Effector memory CD4-positive, alpha-beta T cell (primary cell): Measurements from ENCODE around the gene BTBD9.

Experiments used
- DNase-seq, 3 donors: peaks; one replicate each; pipeline ENCODE4 v3.0.0-alpha.2; 2020
- H3K27ac ChIP-seq: 2 replicates; pipeline ENCODE4 v1.7.0; 2013; ENCODE audit warnings: mild to moderate bottlenecking, low read length, moderate library complexity; ENCODE audit not compliant: insufficient read depth, poor library complexity, severe bottlenecking
- H3K27me3 ChIP-seq: replicated peaks from 2 replicates; pipeline ENCODE4 v1.7.0; 2013; ENCODE audit warnings: mild to moderate bottlenecking, low read length; ENCODE audit not compliant: insufficient read depth, control insufficient read depth, poor library complexity, severe bottlenecking
- H3K36me3 ChIP-seq: 2 replicates; pipeline ENCODE4 v1.7.0; 2013; ENCODE audit warnings: mild to moderate bottlenecking, low read length, moderate library complexity; ENCODE audit not compliant: control insufficient read depth, insufficient read depth
- H3K4me1 ChIP-seq: 2 replicates; pipeline ENCODE4 v1.7.0; 2013; ENCODE audit warnings: low read length, mild to moderate bottlenecking; ENCODE audit not compliant: control insufficient read depth, insufficient read depth, poor library complexity, severe bottlenecking
- H3K4me3 ChIP-seq: 2 replicates; pipeline ENCODE4 v1.7.0; 2013; ENCODE audit warnings: low read length, low read depth, mild to moderate bottlenecking; ENCODE audit not compliant: insufficient read depth, poor library complexity, severe bottlenecking
- H3K9me3 ChIP-seq: 2 replicates; pipeline ENCODE4 v1.7.0; 2013; ENCODE audit warnings: mild to moderate bottlenecking, low read length, moderate library complexity; ENCODE audit not compliant: control insufficient read depth

The BTBD9 gene

GRCh38 chr6:38322138-38322537, 317.6 kb downstream of the BTBD9 start:
- Histone ChIP-seq H3K4me3 (no peak overlapping the region), H3K27me3 (no peaks in the 10 kb centered on the region), H3K36me3 (no peaks in the 10 kb centered on the region), H3K27ac (no peak overlapping the region), H3K9me3 (no peaks in the 10 kb centered on the region), H3K4me1 (no peaks in the 10 kb centered on the region)
- no peak for DNase-seq

- Histone ChIP-seq H3K9me3 (no peaks in the 10 kb centered on the region), H3K36me3 (no peaks in the 10 kb centered on the region), H3K4me1 (no peaks in the 10 kb centered on the region), H3K27ac (no peak overlapping the region), H3K4me3 (no peak overlapping the region), H3K27me3 (no peaks in the 10 kb centered on the region)
- DNase-seq = no peak
Observed at GRCh38 chr6:38320843-38321242, 318.9 kb downstream of the BTBD9 start.

GRCh38 chr6:38320358-38320757, 319.4 kb downstream of the BTBD9 start:
- Histone ChIP-seq H3K9me3 (no peaks in the 10 kb centered on the region), H3K27ac (no peak overlapping the region), H3K27me3 (no peaks in the 10 kb centered on the region), H3K36me3 (no peaks in the 10 kb centered on the region), H3K4me3 (no peak overlapping the region), H3K4me1 (no peaks in the 10 kb centered on the region)
- DNase-seq = no peak

- H3K4me3 ChIP-seq = no peak overlapping the region
- DNase-seq = no peak
- H3K9me3 ChIP-seq = no peaks in the 10 kb centered on the region
- no peak overlapping the region for H3K27ac ChIP-seq
- H3K27me3 ChIP-seq = no peaks in the 10 kb centered on the region
- no peaks in the 10 kb centered on the region for H3K36me3 ChIP-seq
- no peaks in the 10 kb centered on the region for H3K4me1 ChIP-seq
Observed at GRCh38 chr6:38319256-38320212, 320.2 kb downstream of the BTBD9 start.

- no peaks in the 10 kb centered on the region for H3K36me3 ChIP-seq
- no peaks in the 10 kb centered on the region for H3K4me1 ChIP-seq
- H3K27ac ChIP-seq = no peak overlapping the region
- no peak overlapping the region for H3K4me3 ChIP-seq
- no peak for DNase-seq
- no peaks in the 10 kb centered on the region for H3K9me3 ChIP-seq
- H3K27me3 ChIP-seq = no peaks in the 10 kb centered on the region
Observed at GRCh38 chr6:38316099-38316868, 323.4 kb downstream of the BTBD9 start.

- H3K4me1 ChIP-seq = no peaks in the 10 kb centered on the region
- no peaks in the 10 kb centered on the region for H3K27me3 ChIP-seq
- H3K4me3 ChIP-seq = no peak overlapping the region
- no peaks in the 10 kb centered on the region for H3K9me3 ChIP-seq
- H3K36me3 ChIP-seq = no peaks in the 10 kb centered on the region
- no peak for DNase-seq
- no peak overlapping the region for H3K27ac ChIP-seq
Observed at GRCh38 chr6:38311201-38311600, 328.5 kb downstream of the BTBD9 start.

GRCh38 chr6:38310061-38310460, 329.7 kb downstream of the BTBD9 start:
- H3K27me3 ChIP-seq = no peaks in the 10 kb centered on the region
- H3K9me3 ChIP-seq = no peaks in the 10 kb centered on the region
- H3K36me3 ChIP-seq = no peaks in the 10 kb centered on the region
- no peak overlapping the region for H3K4me3 ChIP-seq
- H3K4me1 ChIP-seq = no peaks in the 10 kb centered on the region
- DNase-seq = no peak
- H3K27ac ChIP-seq = no peak overlapping the region

GRCh38 chr6:38307740-38308139, 332.0 kb downstream of the BTBD9 start:
- H3K4me3 ChIP-seq = no peak overlapping the region
- H3K27me3 ChIP-seq = no peaks in the 10 kb centered on the region
- no peaks in the 10 kb centered on the region for H3K9me3 ChIP-seq
- H3K4me1 ChIP-seq = no peaks in the 10 kb centered on the region
- no peak for DNase-seq
- H3K27ac ChIP-seq = no peak overlapping the region
- H3K36me3 ChIP-seq = no peaks in the 10 kb centered on the region

- DNase-seq = no peak
- Histone ChIP-seq H3K27me3 (no peaks in the 10 kb centered on the region), H3K36me3 (no peaks in the 10 kb centered on the region), H3K4me3 (no peak overlapping the region), H3K9me3 (no peaks in the 10 kb centered on the region), H3K4me1 (no peaks in the 10 kb centered on the region), H3K27ac (no peak overlapping the region)
Observed at GRCh38 chr6:38306931-38307330, 332.8 kb downstream of the BTBD9 start.
